ENCODE data around the gene RNF41.
"Not testable (repeated sequence)": the region's sequence is repeated elsewhere in the genome, so short reads cannot be mapped to it uniquely, and the experiment has no call there.

RNF41 gene

DNA sequence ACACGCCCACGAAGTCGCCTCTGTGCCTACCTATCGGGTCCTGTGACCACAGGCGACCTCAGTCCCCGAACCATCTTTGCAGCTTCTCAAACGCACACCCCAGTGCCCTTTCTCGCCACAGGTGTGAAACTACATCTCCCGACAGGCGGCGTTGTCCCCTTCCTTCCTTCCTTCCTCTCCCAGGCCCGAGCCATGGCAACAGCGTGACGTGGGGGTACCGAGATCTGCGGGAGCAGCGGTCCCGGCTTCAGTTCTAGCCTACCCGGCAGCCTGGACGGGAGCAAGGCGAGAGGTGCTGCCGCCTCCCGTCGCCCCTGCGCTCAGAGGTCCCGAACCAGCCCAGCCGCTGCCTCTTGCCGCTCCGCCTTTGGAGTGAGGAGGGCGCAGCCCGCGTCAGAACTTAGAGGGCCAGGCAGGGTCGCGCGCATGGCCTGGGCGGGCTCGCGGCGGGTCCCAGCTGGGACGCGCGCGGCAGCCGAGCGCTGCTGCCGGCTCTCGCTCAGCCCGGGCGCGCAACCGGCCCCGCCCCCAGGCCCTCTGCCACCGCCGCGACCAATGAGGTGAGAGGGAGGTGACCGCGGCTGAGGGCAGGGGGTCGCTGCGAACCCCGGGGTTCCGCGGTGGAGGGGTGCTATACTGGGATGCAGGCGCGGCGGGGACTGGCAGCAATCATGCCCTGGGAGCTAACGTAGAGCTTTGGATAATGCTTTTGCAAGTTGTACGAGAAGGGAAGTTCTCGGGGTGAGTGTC is 45.1 kb upstream of the RNF41 start, which contains the start of gene COQ10A:
Gene COQ10A, plus strand, starts transcription at position 250 of the 750 bp plus-strand sequence. Its CDS starts 177 bp downstream, at position 427.
- no peaks in the 10 kb centered on the region for H3K27me3 ChIP-seq (ENCODE audit: insufficient read depth, poor library complexity, severe bottlenecking)
- H3K27ac ChIP-seq (replicated peaks) = peak within 1 kb of the TSS; percentile 68
- peak; percentile 76 to 89 for DNase-seq (ENCODE audit: low read depth in 1 of 2, low spot score in 1 of 2)
- peak within 1 kb of the TSS; percentile 82 for H3K4me3 ChIP-seq (replicated peaks; ENCODE audit: insufficient read depth, low read length)
- TF ChIP-seq, protein P1, sequence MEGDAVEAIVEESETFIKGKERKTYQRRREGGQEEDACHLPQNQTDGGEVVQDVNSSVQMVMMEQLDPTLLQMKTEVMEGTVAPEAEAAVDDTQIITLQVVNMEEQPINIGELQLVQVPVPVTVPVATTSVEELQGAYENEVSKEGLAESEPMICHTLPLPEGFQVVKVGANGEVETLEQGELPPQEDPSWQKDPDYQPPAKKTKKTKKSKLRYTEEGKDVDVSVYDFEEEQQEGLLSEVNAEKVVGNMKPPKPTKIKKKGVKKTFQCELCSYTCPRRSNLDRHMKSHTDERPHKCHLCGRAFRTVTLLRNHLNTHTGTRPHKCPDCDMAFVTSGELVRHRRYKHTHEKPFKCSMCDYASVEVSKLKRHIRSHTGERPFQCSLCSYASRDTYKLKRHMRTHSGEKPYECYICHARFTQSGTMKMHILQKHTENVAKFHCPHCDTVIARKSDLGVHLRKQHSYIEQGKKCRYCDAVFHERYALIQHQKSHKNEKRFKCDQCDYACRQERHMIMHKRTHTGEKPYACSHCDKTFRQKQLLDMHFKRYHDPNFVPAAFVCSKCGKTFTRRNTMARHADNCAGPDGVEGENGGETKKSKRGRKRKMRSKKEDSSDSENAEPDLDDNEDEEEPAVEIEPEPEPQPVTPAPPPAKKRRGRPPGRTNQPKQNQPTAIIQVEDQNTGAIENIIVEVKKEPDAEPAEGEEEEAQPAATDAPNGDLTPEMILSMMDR (IDR thresholded peaks at IDR 0.05; ENCODE audit: insufficient read depth, low read length) = peak; percentile 15
- peak; percentile 23; the same call in 1 of the 2 replicates for TF ChIP-seq POLR2AphosphoS5 (IDR thresholded peaks at IDR 0.05; ENCODE audit: low read depth)
- peak; percentile 70; the same call in 1 of the 2 replicates for TF ChIP-seq GABPA (IDR thresholded peaks at IDR 0.05; ENCODE audit: low read depth)
- TF ChIP-seq, protein P2, sequence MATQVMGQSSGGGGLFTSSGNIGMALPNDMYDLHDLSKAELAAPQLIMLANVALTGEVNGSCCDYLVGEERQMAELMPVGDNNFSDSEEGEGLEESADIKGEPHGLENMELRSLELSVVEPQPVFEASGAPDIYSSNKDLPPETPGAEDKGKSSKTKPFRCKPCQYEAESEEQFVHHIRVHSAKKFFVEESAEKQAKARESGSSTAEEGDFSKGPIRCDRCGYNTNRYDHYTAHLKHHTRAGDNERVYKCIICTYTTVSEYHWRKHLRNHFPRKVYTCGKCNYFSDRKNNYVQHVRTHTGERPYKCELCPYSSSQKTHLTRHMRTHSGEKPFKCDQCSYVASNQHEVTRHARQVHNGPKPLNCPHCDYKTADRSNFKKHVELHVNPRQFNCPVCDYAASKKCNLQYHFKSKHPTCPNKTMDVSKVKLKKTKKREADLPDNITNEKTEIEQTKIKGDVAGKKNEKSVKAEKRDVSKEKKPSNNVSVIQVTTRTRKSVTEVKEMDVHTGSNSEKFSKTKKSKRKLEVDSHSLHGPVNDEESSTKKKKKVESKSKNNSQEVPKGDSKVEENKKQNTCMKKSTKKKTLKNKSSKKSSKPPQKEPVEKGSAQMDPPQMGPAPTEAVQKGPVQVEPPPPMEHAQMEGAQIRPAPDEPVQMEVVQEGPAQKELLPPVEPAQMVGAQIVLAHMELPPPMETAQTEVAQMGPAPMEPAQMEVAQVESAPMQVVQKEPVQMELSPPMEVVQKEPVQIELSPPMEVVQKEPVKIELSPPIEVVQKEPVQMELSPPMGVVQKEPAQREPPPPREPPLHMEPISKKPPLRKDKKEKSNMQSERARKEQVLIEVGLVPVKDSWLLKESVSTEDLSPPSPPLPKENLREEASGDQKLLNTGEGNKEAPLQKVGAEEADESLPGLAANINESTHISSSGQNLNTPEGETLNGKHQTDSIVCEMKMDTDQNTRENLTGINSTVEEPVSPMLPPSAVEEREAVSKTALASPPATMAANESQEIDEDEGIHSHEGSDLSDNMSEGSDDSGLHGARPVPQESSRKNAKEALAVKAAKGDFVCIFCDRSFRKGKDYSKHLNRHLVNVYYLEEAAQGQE (IDR thresholded peaks at IDR 0.05; ENCODE audit: insufficient replicate concordance, low read depth) = no peak
- peak; percentile 60; the same call in 1 of the 2 replicates for TF ChIP-seq SPI1 (IDR thresholded peaks at IDR 0.05; ENCODE audit: borderline replicate concordance, low read depth)

DNA sequence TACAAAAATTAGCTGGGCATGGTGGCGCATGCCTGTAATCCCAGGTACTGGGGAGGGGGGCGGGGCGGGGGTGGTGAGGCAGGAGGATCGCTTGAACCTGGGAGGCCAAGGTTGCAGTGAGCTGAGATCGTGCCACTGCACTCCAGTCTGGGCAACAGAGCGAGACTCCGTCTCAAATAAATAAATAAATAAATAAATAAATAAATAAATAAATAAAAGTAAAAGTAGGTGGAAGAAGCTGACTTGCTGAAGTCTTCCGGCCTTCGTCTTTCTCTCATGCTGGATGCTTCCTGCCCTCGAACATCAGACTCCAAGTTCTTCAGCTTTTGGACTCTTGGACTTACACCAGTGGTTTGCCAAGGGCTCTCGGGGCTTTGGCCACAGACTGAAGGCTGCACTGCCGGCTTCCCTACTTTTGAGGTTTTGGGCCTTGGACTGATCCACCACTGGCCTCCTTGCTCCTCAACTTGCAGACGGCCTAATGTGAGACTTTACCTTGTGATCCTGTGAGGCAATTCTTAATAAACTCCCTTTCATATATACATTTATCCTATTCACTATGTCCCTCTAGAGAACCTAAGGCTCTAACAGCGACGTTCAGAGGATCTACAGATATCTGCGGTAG is 44.5 kb upstream of the RNF41 start:
- not testable (repeated sequence) for DNase-seq (ENCODE audit: low read depth in 1 of 2, low spot score in 1 of 2); H3K27me3 ChIP-seq (ENCODE audit: insufficient read depth, poor library complexity, severe bottlenecking)
- peak overlapping the region; percentile 82 for H3K4me3 ChIP-seq (replicated peaks; ENCODE audit: insufficient read depth, low read length)
- peak overlapping the region; percentile 68; the same call in 1 of the 2 replicates for H3K27ac ChIP-seq (replicated peaks)

DNA sequence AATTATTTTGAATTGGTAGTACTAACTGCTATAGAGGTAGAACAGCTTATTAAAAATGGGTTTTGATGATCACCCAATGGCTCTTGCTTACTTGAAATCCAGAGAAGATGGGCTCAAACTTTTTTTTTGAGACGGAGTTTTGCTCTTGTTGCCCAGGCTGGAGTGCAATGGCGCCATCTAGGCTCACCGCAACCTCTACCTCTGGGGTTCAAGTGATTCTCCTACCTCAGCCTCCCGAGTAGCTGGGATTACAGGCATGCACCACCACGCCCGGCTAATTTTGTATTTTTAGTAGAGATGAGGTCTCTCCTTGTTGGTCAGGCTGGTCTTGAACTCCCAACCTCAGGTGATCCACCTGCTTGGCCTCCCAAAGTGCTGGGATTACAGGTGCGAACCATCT is 41.2 kb upstream of the RNF41 start:
- DNase-seq (ENCODE audit: low read depth in 1 of 2, low spot score in 1 of 2) = peak in 1 of 2 experiments; percentile 10
- H3K27ac ChIP-seq (replicated peaks); H3K4me3 ChIP-seq (replicated peaks; ENCODE audit: insufficient read depth, low read length); H3K27me3 ChIP-seq (ENCODE audit: insufficient read depth, poor library complexity, severe bottlenecking): not testable (repeated sequence)

DNA sequence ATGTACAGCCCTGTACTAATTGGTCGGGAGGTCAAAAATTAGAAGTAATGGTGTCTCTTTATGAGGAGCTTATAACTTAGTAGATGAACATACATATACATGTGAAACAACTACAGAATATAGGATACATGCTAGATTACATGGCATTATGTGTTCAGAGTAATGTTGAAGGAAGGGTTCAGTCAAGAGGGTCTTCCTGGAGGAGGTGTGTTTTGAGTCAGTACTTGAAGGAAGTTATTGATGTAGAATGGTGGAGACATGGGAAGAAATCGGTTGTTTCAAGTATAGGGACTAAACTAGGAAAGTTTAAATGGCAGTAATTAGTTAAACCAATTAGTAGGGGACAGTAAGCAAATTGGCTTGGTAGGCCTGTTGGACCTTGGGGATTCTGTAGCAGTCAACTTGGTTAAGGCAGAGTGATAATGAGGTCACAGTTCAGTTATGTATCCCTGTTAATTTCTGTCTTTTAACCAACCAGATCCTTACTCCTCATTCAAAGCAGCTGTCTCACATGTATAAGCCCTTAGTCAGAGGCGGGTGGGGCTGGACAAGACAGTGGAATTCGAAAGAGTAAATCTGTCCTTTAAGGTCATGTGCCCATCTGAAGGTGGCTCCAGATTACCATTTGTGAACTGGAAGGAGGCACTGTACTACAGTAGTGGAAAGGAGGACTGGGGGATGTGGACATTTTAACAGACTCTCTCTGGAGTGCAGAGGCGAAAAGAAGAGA is 39.9 kb upstream of the RNF41 start:
- H3K4me3 ChIP-seq (replicated peaks; ENCODE audit: insufficient read depth, low read length) = no peak overlapping the region
- no peak for DNase-seq (ENCODE audit: low read depth in 1 of 2, low spot score in 1 of 2)
- H3K27ac ChIP-seq (replicated peaks) = no peak overlapping the region
- no peaks in the 10 kb centered on the region for H3K27me3 ChIP-seq (ENCODE audit: insufficient read depth, poor library complexity, severe bottlenecking)
- TF ChIP-seq, protein P1 (IDR thresholded peaks at IDR 0.05; ENCODE audit: insufficient read depth, low read length) = no peak
- no peak for TF ChIP-seq GABPA (IDR thresholded peaks at IDR 0.05; ENCODE audit: low read depth)
- TF ChIP-seq POLR2AphosphoS5 (IDR thresholded peaks at IDR 0.05; ENCODE audit: low read depth) = no peak
- TF ChIP-seq, protein P2 (IDR thresholded peaks at IDR 0.05; ENCODE audit: insufficient replicate concordance, low read depth) = no peak
- TF ChIP-seq SPI1 (IDR thresholded peaks at IDR 0.05; ENCODE audit: borderline replicate concordance, low read depth) = no peak
